Panc1 (cell line): Measurements from ENCODE around the gene ACACA.

Source experiments
- POLR2AphosphoS5 ChIP-seq: IDR thresholded peaks from 2 replicates; pipeline ENCODE4 v1.6.1; 2012; ENCODE audit warnings: mild to moderate bottlenecking, low read depth, low read length, moderate library complexity
- SIN3A ChIP-seq: IDR thresholded peaks from 2 replicates; pipeline ENCODE4 v1.6.1; 2012; ENCODE audit warnings: low read depth, mild to moderate bottlenecking, low read length, moderate library complexity, borderline replicate concordance; ENCODE audit not compliant: insufficient read depth
- TCF7L2 ChIP-seq: IDR thresholded peaks from 2 replicates; pipeline ENCODE4 v1.6.1; 2011; ENCODE audit warnings: mild to moderate bottlenecking, low read depth, low read length, inconsistent platforms
- TF ChIP-seq, protein P1 (sequence below), 2 experiments: IDR thresholded peaks; 2 replicates each; pipeline ENCODE4 v1.6.1; 2011 to 2012; ENCODE audit warnings: low read depth in 2 of 2, control low read depth in 1 of 2, low read length in 1 of 2, mild to moderate bottlenecking in 1 of 2, moderate library complexity in 1 of 2; ENCODE audit not compliant: insufficient read depth in 1 of 2
- TF ChIP-seq, protein P2 (sequence below): fragments of 450-650 bp; IDR thresholded peaks from 2 replicates; pipeline ENCODE4 v1.5.1; 2017; ENCODE audit warnings: mild to moderate bottlenecking

DNA sequence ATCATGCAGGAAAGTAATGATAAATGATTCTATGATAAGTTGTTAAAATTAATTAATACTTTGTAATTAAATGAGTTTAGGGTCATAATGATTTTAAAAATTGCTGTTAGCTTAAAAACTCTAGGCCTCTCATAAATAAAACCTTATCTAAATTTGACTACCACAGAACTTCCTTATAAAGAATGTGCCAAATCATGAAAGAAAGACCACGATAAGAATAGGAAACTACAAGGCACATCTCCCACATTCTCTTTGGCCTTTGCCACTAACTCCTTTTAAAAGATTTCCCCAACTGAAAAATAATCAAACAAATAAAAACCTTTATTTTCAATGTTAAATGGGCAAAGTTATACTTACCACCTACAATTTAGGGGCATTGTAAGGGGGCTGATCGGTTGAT, 195.5 kb downstream of the ACACA start:
- TF ChIP-seq, protein P1, sequence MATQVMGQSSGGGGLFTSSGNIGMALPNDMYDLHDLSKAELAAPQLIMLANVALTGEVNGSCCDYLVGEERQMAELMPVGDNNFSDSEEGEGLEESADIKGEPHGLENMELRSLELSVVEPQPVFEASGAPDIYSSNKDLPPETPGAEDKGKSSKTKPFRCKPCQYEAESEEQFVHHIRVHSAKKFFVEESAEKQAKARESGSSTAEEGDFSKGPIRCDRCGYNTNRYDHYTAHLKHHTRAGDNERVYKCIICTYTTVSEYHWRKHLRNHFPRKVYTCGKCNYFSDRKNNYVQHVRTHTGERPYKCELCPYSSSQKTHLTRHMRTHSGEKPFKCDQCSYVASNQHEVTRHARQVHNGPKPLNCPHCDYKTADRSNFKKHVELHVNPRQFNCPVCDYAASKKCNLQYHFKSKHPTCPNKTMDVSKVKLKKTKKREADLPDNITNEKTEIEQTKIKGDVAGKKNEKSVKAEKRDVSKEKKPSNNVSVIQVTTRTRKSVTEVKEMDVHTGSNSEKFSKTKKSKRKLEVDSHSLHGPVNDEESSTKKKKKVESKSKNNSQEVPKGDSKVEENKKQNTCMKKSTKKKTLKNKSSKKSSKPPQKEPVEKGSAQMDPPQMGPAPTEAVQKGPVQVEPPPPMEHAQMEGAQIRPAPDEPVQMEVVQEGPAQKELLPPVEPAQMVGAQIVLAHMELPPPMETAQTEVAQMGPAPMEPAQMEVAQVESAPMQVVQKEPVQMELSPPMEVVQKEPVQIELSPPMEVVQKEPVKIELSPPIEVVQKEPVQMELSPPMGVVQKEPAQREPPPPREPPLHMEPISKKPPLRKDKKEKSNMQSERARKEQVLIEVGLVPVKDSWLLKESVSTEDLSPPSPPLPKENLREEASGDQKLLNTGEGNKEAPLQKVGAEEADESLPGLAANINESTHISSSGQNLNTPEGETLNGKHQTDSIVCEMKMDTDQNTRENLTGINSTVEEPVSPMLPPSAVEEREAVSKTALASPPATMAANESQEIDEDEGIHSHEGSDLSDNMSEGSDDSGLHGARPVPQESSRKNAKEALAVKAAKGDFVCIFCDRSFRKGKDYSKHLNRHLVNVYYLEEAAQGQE (IDR thresholded peaks at IDR 0.05; ENCODE audit: insufficient read depth in 1 of 2, low read depth in 2 of 2, low read length in 1 of 2) = no peak
- TF ChIP-seq, protein P2, sequence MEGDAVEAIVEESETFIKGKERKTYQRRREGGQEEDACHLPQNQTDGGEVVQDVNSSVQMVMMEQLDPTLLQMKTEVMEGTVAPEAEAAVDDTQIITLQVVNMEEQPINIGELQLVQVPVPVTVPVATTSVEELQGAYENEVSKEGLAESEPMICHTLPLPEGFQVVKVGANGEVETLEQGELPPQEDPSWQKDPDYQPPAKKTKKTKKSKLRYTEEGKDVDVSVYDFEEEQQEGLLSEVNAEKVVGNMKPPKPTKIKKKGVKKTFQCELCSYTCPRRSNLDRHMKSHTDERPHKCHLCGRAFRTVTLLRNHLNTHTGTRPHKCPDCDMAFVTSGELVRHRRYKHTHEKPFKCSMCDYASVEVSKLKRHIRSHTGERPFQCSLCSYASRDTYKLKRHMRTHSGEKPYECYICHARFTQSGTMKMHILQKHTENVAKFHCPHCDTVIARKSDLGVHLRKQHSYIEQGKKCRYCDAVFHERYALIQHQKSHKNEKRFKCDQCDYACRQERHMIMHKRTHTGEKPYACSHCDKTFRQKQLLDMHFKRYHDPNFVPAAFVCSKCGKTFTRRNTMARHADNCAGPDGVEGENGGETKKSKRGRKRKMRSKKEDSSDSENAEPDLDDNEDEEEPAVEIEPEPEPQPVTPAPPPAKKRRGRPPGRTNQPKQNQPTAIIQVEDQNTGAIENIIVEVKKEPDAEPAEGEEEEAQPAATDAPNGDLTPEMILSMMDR = no peak
- TF ChIP-seq TCF7L2 (no peak), POLR2AphosphoS5 (no peak), SIN3A (no peak)
